Measurements from ENCODE around the gene TCN2.
"Not testable (repeated sequence)": the region's sequence is repeated elsewhere in the genome, so short reads cannot be mapped to it uniquely, and the experiment has no call there.

TCN2 gene

GRCh38 chr22:30606455-30607299, at the start of gene TCN2:
TSS of gene TCN2 (plus strand) at chr22:30607174. CDS start at chr22:30607332, 158 bp downstream.
- peak; percentile 87 for DNase-seq (ENCODE audit: low spot score)

- no peak for DNase-seq (ENCODE audit: low spot score)
Measured at GRCh38 chr22:30557243-30557642, 49.7 kb upstream of the TCN2 start.

DNA sequence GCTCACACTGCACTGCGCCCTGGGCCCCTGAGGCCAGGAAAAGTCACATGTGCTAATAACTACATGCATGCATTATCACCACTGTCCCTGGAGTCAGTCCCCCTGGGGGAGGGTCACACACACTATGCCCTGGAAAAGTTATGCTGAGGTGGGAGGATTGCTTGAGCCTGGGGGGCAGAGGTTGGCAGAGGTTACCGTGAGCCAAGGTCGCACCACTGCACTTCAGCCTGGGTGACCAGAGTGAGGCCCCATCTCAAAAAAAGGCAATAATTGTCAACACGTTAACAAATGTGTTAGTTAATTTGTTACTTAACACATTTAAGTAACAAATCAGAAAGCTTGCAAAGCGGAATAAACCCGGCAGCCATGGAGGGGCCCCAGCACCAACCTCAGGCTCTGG, 47.1 kb upstream of the TCN2 start:
- DNase-seq (ENCODE audit: low spot score), result no peak

GRCh38 chr22:30560643-30561202, 46.3 kb upstream of the TCN2 start:
- DNase-seq (ENCODE audit: low spot score), result not testable (repeated sequence)

DNA sequence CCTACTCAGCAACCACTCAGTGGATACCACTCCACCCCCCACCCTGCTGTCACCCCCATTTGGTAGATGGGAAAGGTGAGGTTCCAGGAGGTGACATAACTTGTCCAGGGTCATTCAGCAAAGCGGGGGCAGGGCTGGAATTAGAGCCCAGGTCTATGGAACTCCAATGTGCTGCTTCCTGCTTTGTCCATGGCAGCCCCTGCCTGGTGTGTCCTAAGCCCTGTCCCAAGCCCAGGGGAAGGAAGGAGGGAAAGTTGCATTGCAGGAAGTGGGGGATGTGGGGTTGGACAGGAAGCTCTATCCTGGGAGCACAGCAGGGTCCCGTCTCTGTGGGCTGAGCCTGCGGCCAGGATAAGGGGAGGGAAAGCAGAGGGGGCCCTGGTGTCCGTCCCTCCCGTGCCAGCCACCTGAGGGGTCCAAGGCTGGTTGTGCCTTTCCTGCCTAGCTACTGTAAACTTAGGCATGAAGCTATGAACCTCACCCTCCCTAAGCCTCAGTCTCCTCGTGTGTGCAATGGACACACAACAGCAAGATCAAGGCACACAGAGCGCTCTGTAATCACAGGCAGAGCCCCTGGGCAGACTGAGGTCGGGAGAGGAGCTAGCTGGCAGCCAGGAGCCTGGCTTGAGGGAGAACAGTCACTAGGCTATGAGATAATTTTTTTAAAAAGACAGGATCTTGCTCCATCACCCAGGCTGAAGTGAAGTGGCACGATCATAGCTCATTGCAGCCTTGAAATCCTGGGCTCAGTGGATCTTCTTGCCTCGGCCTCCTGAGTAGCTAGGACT, 45.4 kb upstream of the TCN2 start:
- DNase-seq (ENCODE audit: low spot score), result no peak

DNA sequence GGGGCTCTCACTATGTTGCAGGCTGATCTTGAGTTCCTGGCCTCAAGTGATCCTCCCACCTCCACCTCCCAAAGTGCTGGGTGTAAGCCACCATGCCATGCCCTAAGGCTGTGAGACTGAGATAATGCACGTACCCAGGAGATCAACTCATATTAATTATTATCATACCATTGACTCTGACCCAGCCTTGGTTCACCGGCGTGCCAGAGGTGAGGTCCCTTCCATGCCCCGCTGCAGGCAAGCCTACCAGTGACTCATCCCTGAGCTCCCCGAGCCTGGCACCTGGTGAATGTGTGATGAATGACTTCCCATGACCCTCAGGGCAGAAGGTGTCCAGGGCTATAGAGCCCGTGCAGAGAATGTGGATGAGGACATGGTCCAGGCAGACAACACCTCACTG, 44.6 kb upstream of the TCN2 start:
- DNase-seq (ENCODE audit: low spot score), result no peak

DNA sequence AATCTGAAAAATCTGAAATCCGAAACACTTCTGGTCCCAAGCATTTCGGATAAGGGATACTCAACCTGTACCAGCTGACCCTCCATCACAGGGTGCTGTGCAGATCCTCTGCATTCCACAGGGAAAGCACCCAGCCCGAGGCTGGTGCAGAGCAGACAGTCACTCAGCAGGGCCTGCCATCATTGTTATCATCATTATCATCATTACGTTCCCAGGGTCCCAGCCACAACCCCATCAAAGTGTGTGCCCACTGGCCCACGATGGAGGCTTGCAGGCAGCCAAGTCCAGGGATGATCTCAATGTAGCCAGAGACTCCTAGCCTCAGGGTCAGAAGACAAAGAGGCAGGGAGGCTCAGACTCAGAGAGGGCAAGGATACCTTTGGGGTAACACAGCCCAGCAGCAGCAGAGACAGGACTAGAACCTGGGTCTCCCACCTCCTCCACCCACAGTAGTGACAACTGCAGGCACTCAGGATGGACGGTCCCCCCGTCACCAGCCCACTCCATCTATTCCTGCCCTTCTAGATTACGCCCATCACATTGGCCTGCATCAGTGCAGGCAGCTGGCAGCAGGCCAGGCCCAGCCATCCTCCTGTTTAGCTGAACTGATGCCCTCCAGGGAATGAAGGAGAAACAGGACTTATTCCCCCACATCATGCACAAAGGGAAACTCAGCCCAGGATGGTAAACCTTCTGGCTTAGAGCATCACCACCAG, 42.8 kb upstream of the TCN2 start:
- DNase-seq (ENCODE audit: low spot score), result no peak

GRCh38 chr22:30564761-30565119, 42.2 kb upstream of the TCN2 start:
- DNase-seq (ENCODE audit: low spot score), result no peak

- DNase-seq (ENCODE audit: low spot score), result no peak
Measured at GRCh38 chr22:30565341-30565740, 41.6 kb upstream of the TCN2 start.

GRCh38 chr22:30566125-30566524, 40.8 kb upstream of the TCN2 start:
- DNase-seq (ENCODE audit: low spot score), result no peak

DNA sequence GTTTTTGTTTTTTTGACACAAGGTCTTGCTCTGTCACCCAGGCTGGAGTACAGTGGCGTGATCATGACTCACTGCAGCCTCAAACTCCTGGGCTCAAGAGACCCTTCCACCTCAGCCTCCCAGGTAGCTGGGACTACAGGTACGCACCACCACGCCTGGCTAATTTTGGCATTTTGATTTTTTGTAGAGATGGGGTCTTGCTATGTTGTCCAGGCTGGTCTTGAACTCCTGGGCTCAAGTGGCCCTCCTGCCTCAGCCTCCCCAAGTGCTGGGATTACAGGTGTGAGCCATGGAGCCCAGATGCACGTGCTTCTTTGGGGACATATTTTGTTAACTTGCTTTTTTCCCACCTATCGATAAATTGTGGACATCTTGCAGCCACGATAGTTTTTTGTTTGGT, 39.7 kb upstream of the TCN2 start:
- not testable (repeated sequence) for DNase-seq (ENCODE audit: low spot score)

GRCh38 chr22:30568137-30568805, 38.7 kb upstream of the TCN2 start:
- DNase-seq (ENCODE audit: low spot score), result no peak

DNA sequence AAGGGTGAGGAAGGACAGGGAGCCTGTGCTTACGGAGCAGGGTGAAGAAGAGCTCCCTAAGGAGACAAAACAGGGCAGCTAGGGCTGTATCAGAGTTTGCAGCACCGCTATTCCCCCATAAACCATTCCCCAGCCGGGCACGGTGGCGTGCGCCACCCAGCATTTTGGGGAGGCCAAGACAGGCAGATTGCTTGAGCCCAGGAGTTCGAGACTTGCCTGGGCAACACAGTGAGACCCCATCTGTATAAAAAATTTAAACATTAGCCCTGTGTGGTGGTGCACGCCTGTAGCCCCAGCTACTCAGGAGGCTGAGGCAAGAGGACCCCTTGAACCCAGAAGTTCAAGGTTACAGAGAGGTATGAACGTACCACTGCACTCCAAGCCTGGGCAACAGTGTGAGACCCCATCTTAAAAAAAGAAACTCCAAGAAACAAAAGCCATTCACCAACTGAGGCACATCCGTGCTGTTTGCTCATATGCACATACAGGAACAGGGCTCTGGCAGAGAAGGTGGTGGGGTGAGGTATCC, 37.2 kb upstream of the TCN2 start:
- no peak for DNase-seq (ENCODE audit: low spot score)

GRCh38 chr22:30572210-30572609, 34.8 kb upstream of the TCN2 start:
- DNase-seq (ENCODE audit: low spot score), result no peak

DNA sequence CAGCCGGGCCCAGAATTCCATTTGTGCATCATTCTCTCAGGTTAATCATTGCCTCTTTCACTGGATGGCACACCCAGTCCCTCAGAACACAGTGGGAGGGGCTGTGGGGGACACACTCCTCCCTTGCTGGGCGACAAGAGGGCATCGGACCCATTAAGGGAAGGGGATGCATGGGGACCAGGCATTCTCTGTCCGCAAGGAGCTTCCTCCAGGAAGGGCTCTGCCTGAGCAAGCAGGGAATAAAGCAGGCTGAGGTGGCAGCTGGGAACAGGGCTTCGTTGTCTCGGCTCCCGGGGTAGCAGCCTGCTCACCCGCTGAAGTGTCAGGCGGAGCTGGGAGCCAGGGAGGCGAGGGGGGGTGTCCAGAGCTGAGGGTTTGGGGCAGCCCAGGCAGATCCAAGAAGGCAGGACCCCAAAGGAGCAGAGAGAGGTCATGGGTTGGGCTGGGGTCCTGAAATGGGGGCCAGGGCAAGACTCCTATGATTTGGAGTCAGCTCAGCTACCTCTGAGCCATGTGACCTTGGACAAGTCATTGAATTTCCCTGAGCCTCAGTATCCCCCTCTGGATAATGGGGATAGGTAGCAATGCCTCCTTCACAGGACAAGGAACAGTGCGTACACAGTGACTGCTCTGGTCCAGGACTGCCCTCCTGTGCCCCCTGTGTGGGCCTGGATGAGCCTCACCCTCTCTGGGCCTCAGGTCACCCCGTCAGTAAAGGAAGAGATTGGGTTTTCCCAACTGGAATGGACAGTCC, 34.0 kb upstream of the TCN2 start:
- DNase-seq (ENCODE audit: low spot score), result no peak

GRCh38 chr22:30573594-30574094, 33.3 kb upstream of the TCN2 start:
- DNase-seq (ENCODE audit: low spot score), result no peak

- DNase-seq (ENCODE audit: low spot score), result no peak
Measured at GRCh38 chr22:30574095-30574981, 32.6 kb upstream of the TCN2 start, which contains the start of gene GAL3ST1. TSS of gene GAL3ST1 (minus strand) at chr22:30574665. CDS start at chr22:30557392, 17,273 bp downstream.

DNA sequence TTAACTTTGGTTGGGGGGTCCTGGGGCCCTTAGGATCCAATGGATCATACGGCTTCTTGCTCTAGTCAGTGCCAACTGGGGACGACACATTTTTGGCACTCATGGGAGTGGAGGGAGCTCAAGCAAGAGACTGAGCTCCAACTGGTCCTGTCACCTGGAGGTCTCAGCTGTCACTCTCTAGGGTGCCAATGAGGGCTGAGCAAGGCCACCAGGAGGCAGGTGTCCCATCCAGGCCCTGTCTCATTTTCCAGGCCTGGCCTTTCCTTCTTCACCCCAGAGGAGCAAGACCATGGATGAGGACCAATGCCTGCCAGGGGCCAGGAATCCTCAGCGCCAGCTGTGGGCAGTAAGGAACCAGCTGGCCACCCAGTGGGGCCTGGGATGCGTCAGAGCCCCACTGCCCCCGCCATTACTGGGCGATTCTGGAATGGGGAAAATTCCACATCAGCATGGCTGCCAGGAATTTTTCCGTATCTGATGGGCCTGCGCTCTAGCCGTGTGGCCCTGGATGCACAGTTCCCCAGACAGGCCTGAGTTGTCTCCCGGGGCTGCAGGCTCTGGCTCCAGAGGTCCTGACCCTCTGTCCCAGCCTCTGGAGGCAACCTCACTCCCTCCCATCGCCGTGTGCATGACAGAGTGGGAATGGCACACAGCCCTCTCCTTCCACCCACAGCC, 31.8 kb upstream of the TCN2 start:
- DNase-seq (ENCODE audit: low spot score), result peak; percentile 93

GRCh38 chr22:30575859-30576258, 31.1 kb upstream of the TCN2 start:
- no peak for DNase-seq (ENCODE audit: low spot score)

Data from hepatic stellate cell (primary cell).